GM18519 (cell line): ENCODE measurements around the gene CYGB.

Experiments
- ATAC-seq: cut with Tn5 transposase; IDR thresholded peaks from one replicate; pipeline ENCODE4 v1.9.1; 2021; ENCODE audit warnings: mild to moderate bottlenecking, moderate library complexity; ENCODE audit not compliant: unreplicated experiment, low FRiP score

CYGB gene

DNA sequence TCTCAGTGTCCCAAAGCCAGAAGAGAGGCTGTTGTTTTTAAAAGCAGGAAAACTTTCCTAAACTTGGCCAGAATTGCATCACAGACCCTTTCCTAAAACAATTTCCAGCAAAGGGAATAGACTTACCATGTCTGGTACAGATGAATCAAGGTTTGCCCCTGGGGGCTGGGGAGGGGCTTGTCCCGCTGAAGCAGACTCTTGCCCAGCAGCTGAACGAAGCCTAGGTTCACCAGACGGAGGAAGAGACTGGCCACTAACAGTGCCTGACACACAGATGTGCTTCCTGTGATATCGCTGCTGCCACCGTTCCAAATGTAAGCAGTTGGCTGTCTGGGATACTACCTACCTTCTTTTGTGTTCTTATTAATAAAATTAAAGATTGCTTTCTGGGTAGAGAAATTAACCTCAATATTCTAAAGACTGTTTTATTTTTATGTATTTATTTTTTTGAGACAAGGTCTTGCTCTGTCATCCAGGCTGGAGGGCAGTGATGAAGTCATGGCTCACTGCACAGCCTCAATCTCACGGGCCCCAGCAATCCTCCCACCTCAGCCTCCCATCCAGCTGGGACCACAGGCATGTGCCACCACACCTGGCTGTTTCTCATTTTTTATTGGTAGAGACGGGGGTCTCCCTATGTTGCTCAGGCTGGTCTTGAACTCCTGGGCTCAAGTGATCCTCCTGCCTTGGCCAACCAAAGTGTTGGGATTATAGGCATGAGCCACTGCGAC lies 15.8 kb upstream of the CYGB start:
- no peak for ATAC-seq

DNA sequence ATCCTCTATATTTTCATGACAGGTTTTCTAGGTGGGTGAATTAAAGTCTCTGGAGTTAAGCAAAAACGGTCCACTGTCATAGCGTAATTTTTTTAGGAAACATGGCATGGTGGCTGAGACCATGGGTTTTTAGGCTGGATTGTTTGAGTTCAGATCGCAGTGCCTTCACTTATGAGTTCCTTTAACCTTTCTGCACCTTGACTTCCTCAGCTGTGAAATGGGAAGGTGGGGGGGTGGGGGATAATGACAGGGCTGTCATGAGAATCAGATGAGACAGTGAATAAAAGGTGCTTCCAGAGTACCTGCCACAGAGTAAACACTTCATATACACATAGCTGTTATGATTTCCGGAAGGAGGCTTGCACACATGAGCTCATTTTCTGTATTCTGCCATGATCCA lies 14.2 kb upstream of the CYGB start:
- ATAC-seq: no peak

- ATAC-seq: no peak
Observed at GRCh38 chr17:76550712-76551615, 13.5 kb upstream of the CYGB start.

DNA sequence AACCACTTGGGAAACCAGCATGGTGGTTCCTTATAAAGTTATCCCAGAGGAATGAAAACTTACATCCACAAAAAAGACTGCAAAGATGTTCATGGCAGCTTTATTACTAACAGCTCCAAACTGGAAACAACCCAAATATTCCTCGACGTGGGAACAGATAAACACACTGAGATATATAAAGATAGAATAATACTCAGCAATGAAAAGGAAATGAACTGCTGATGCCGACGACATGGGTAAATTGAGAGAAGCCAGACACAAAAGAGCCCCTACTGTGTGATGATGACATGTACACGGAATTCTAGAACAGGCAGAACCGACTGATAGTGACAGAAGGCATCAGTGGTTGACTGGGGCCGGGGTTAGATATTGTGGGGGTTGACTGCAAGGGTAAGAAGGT lies 12.0 kb upstream of the CYGB start:
- ATAC-seq: no peak

- no peak for ATAC-seq
Observed at GRCh38 chr17:76549215-76549518, 11.7 kb upstream of the CYGB start.

GRCh38 chr17:76548378-76549214 lies 11.1 kb upstream of the CYGB start:
- ATAC-seq: no peak

GRCh38 chr17:76547642-76548202 lies 10.2 kb upstream of the CYGB start:
- ATAC-seq: no peak

GRCh38 chr17:76547183-76547641 lies 9.7 kb upstream of the CYGB start:
- no peak for ATAC-seq

DNA sequence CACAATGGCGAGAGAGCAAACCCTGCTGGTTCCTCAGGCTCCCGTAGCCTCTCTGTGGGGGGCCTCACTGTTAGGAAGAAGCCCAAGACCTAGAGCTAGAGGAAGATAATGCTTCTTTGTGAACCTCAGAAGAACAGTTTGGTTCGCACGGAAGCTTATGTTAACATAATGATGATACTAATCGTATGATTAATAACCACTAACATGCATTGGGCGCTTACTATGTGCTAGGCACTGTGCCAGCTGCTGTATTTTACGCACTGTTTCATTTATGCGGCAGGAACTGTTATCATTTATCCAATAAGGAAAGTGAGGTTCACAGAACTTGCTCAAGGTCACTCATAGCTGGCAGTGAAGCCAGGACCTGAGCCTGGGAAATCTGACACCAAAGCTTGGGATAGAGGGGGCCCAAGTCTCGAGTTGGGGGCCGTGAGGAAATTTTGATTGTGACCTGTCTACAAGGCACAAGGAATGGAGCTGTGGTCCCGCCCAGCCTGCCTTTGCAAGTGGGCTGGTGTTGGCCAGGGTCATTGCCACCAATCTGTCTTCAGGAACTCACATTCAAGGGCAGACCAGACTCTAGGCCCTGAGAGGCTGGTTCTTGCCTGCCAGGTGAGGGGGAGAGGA lies 9.2 kb upstream of the CYGB start:
- no peak for ATAC-seq

DNA sequence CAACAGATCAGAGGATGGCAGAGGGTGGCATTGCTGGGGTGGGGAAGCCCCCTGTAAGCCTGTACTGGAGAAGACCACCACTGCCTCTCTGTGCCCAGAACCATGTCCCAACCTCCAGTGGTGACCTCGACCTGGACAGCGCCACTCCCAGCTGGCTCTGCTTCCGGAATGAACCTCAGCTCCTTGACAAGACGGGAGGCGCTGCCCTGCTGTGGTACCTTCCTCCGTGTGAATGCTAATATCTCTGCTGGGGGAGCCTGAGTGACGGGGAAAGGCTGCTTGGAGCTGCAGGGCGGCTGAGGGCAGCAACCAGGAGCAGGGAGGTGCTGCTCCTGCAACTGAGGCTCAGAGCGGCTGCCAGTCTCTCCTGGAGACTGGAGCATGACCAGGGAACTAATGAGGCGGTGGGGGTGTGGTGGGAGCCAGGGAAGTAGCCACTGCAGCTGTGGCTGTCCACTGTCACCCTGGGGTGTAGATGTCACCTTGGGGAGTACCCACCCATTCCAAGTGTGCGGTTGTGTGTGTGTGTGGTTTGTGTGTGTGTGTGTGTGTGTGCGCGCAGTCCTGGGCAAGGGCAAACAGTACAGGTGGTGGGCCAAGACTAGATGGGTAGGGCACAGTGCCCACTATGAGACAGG lies 8.5 kb upstream of the CYGB start:
- no peak for ATAC-seq

GRCh38 chr17:76544546-76545365 lies 7.2 kb upstream of the CYGB start:
- ATAC-seq: no peak

GRCh38 chr17:76543826-76544545 lies 6.5 kb upstream of the CYGB start:
- ATAC-seq: no peak

DNA sequence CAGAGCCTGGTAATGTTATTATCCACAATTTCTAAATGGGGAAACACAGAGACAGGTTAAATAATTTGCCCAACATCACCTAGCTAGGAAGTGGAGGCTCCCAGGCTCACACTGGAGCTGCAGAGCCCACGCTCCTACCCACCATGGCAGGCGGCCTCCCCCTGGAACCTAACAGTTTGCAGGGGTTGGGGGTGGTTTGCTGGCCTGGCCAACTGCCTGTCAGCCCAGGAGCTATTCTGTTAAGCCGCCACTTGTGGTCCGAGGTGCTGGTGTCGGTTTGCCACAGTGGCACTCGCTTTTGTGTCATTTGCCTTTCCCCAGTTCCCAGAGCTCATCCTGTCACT lies 5.9 kb upstream of the CYGB start:
- no peak for ATAC-seq

DNA sequence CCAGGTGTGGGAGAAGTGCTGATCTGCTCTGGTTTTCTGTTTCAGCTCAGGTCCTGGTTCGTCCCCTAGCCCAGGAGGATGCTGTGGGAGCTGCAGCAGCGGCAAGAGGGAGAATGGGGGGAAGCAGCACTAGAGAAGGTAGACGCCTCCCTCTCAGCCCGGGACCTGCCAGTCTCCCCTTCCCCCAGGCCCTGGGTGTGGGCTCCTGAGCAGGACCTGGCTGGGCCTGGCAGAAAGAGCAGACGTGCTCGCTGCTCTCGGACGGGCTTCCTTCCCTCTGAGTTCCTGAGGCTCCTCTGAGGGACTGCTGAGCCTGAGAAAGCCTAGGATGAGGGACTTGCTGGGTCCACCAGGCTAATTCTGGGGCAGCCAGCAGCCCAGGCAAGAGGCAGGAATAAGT lies 5.5 kb upstream of the CYGB start:
- ATAC-seq: no peak

- no peak for ATAC-seq
Observed at GRCh38 chr17:76542566-76542971, 5.1 kb upstream of the CYGB start.

DNA sequence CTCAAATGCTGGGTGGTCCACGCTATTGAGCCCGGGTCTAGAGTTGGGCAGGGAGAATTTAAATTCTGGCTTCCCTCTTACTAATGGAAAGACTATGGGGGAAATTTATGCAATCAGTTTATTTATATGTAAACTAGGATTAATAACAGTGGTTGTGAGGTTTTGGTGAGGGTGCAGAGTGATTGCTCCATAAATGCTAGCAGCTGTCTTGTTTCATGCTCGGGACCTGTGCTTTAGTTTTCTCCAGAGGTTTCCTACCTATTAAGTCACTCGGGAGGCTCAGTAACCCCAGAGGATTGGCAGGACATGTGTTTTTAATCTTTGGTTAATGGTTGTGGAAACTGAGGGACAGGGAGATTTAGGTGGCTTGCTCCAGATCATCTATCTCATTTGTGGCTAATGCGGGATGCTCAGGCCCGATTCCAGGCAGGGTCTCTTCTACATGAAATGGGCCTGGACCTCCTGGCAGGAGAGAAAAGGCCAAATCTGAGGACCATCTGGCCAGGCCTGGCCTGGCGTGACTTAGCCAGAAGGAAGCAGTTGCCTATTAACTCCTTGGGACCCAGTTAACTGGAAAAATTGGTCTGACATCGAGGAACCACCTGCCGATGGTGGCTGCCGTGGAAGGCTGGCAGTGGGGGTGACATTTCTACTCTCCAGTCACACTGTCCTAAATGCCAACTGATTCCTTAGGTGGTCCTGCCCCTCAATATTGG lies 4.4 kb upstream of the CYGB start:
- ATAC-seq: no peak

GRCh38 chr17:76540381-76541300 lies 3.1 kb upstream of the CYGB start:
- ATAC-seq: no peak
